Inferior parietal cortex (tissue), 1 donor: ENCODE results near the gene CCDC97.
"Not testable (repeated sequence)": the region's sequence is repeated elsewhere in the genome, so short reads cannot be mapped to it uniquely, and the experiment has no call there.

ENCODE experiments used
- DNase-seq: peaks from one replicate; pipeline ENCODE4 v3.0.0-alpha.2; 2016; ENCODE audit errors: extremely low spot score

CCDC97 gene

GRCh38 chr19:41364524-41365391 is 54.8 kb downstream of the CCDC97 start:
- no peak for DNase-seq

GRCh38 chr19:41366089-41366488 is 56.1 kb downstream of the CCDC97 start:
- no peak for DNase-seq

- DNase-seq: no peak
Observed at GRCh38 chr19:41367848-41368301, 57.9 kb downstream of the CCDC97 start.

GRCh38 chr19:41369769-41370168 is 59.8 kb downstream of the CCDC97 start:
- DNase-seq: no peak

- DNase-seq: not testable (repeated sequence)
Observed at GRCh38 chr19:41371119-41371518, 61.1 kb downstream of the CCDC97 start.

- DNase-seq: no peak
Observed at GRCh38 chr19:41371541-41371940, 61.6 kb downstream of the CCDC97 start.

GRCh38 chr19:41372501-41372900 is 62.5 kb downstream of the CCDC97 start:
- DNase-seq: no peak

GRCh38 chr19:41373993-41374392 is 64.0 kb downstream of the CCDC97 start:
- DNase-seq: peak; percentile 78
